Gastrocnemius medialis (tissue), 4 donors: ENCODE measurements around the gene FAM81A. TPM values are rescaled to one million over a fixed set of nuclear protein-coding genes. Genes with fewer than 3 reads are reported as not detected.
"Not testable (repeated sequence)": the region's sequence is repeated elsewhere in the genome, so short reads cannot be mapped to it uniquely, and the experiment has no call there.

ENCODE experiments used
- ATAC-seq, 2 donors: fragments of 150-250 bp; one replicate each; pipeline ENCODE4 v1.9.1; 2016
- DNase-seq, 2 donors: peaks; one replicate each; pipeline ENCODE4 v3.0.0-alpha.2; 2019
- H3K27ac ChIP-seq, 4 donors: fragments of 200-600 bp; sonication (generic); 1 replicate in 1 of 4; 2 replicates in 3 of 4; pipeline ENCODE4 v1.5.1; 2016 to 2018; ENCODE audit warnings: mild to moderate bottlenecking in 2 of 4, moderate library complexity in 1 of 4
- H3K27me3 ChIP-seq, 3 donors: fragments of 200-600 bp; sonication (generic) in 2 of 3; 1 replicate in 1 of 3; 2 replicates in 2 of 3; pipeline versions ENCODE4 v1.5.1 to v1.6.0; 2016 to 2019; ENCODE audit warnings: mild to moderate bottlenecking in 1 of 3, moderate library complexity in 1 of 3
- H3K36me3 ChIP-seq, 2 donors: fragments of 200-600 bp; sonication (generic) in 1 of 2; one replicate each; pipeline ENCODE4 v1.5.1; 2017 to 2018
- H3K4me1 ChIP-seq, 2 donors: fragments of 200-600 bp; sonication (generic) in 1 of 2; one replicate each; pipeline ENCODE4 v1.5.1; 2016 to 2017; ENCODE audit warnings: mild to moderate bottlenecking in 2 of 2
- H3K4me3 ChIP-seq, 4 donors: fragments of 200-600 bp; sonication (generic) in 3 of 4; 1 replicate in 1 of 4; 2 replicates in 3 of 4; pipeline ENCODE4 v1.5.1; 2016 to 2019; ENCODE audit warnings: mild to moderate bottlenecking in 2 of 4
- H3K9me3 ChIP-seq, 3 donors: fragments of 200-600 bp; sonication (generic) in 2 of 3; 1 replicate in 1 of 3; 2 replicates in 2 of 3; pipeline ENCODE4 v1.5.1; 2016 to 2019
- POLR2A ChIP-seq, 2 donors: fragments of 450-650 bp; IDR thresholded peaks; one replicate each; pipeline ENCODE4 v1.6.1; 2017; ENCODE audit warnings: antibody characterized with exemption in 2 of 2, mild to moderate bottlenecking in 2 of 2, moderate library complexity in 2 of 2
- in situ Hi-C, 4 donors: fragments of 200-750 bp; cut with MboI; loops; one replicate each; pipeline versions ENCODE4 v1.15.0 to v1.8.0; 2017; ENCODE audit warnings: low sequenced_read_pairs in 4 of 4
- intact Hi-C: fragments of 100-400 bp; cut with DNase I; formaldehyde crosslinking; loops from one replicate; pipeline ENCODE4 v1.15.1; 2023; ENCODE audit warnings: low total_unique reads
- total RNA-seq, 4 donors: library from RNA; depleted of rRNA; stranded (reverse); fragments of >200 nt; gene quantifications; one replicate each; pipeline versions ENCODE4 v1.1.0 to v1.2.3, GENCODE V29; 2016
- TF ChIP-seq, protein P1 (sequence below), 5 experiments: fragments of 450-650 bp in 3 of 5; fragments of 200-600 bp in 2 of 5; sonication (generic) in 2 of 5; IDR thresholded peaks in 4 of 5; conservative IDR thresholded peaks in 1 of 5; 1 replicate in 4 of 5; 2 replicates in 1 of 5; pipeline ENCODE4 v1.5.1; 2016 to 2019; ENCODE audit warnings: antibody characterized with exemption in 5 of 5, mild to moderate bottlenecking in 3 of 5, moderate library complexity in 3 of 5

FAM81A gene
- total RNA-seq, 4 donors from 2014 or later = 0.07 to 0.10 TPM; not detected in 2

DNA sequence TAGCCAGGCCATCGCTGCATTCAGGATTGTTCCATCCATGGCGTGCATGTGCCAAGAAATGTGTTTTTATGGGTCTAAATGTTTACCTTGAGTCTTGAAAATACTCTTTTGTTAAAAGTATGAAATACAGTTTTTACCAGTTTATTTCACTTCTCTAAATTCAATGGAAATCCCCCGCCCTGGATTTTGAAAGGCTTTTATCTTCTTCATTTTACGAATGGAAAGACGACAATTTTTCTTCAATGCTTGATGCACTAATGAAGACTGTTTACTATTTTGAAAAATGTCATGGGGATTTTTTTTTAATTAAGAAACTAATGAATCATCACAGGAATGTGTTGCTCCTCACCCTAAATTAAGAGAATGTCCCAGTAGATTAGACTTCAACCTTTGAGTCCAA is 83.5 kb downstream of the FAM81A start:
- in situ Hi-C loops = loop anchor here in 1 of 4 donors (25.0 kb wide), 1 partner anchor 1309 kb away; no protein-coding TSS in a partner anchor
- H3K4me3 ChIP-seq = no peak overlapping the region
- TF ChIP-seq POLR2A (IDR thresholded peaks at IDR 0.05) = no peak
- TF ChIP-seq, protein P1, sequence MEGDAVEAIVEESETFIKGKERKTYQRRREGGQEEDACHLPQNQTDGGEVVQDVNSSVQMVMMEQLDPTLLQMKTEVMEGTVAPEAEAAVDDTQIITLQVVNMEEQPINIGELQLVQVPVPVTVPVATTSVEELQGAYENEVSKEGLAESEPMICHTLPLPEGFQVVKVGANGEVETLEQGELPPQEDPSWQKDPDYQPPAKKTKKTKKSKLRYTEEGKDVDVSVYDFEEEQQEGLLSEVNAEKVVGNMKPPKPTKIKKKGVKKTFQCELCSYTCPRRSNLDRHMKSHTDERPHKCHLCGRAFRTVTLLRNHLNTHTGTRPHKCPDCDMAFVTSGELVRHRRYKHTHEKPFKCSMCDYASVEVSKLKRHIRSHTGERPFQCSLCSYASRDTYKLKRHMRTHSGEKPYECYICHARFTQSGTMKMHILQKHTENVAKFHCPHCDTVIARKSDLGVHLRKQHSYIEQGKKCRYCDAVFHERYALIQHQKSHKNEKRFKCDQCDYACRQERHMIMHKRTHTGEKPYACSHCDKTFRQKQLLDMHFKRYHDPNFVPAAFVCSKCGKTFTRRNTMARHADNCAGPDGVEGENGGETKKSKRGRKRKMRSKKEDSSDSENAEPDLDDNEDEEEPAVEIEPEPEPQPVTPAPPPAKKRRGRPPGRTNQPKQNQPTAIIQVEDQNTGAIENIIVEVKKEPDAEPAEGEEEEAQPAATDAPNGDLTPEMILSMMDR (IDR thresholded peaks at IDR 0.05 in 4 of 5, conservative IDR thresholded peaks at IDR 0.05 in 1 of 5) = no peak
- DNase-seq = no peak
- H3K27me3 ChIP-seq = no peaks in the 10 kb centered on the region
- no peak overlapping the region for H3K27ac ChIP-seq
- ATAC-seq = no peak
- no peaks in the 10 kb centered on the region for H3K36me3 ChIP-seq
- H3K4me1 ChIP-seq = no peaks in the 10 kb centered on the region
- intact Hi-C loops = loop anchor here (10.0 kb wide), 1 partner anchor 537 kb away; the partner anchor contains the start of gene RNF111
- no peaks in the 10 kb centered on the region for H3K9me3 ChIP-seq

DNA sequence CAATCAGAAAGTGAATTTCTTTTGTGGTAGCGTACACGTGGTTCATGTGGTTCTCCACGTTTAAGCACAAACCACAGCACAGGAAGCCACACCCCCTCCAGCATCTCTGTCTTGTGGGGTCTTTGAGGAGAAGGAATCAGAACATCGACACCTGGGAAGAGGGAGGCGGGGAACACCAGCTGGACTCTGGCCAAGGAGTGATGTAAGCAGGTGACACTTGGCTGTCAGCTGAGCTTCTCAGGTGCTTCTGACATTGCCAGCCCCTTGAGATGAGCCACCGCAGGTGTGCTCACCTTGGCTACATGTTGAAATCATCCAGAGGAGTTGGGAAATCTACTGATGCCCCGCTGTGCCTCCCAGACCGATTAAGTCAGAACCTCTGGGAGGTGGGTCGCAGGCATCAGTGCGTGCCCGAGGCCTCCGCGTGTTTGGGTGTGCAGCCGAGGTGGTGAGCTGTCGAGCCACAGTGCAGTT is 85.0 kb downstream of the FAM81A start:
- DNase-seq = no peak
- H3K4me1 ChIP-seq = no peaks in the 10 kb centered on the region

DNA sequence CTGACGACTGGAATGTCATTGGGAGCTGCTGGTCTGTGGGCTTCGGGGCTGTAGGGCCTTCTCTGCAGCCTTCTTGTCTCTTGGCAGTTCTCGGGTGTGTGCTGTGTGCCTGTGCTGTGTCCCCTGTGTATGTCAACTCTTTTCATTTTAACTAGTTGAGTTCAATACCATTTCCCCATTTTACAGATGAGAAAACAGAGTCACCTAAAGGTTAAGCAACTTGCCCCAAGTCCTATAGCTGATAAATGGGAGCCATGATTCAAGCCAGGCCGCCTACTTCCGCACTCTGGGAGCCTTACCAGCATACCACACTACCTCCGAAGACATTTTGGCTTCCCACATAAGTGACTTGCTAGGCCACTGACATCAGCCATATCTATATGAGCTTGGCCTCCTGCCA is 85.7 kb downstream of the FAM81A start:
- TF ChIP-seq, protein P1 (IDR thresholded peaks at IDR 0.05 in 4 of 5, conservative IDR thresholded peaks at IDR 0.05 in 1 of 5) = no peak
- no peak for TF ChIP-seq POLR2A (IDR thresholded peaks at IDR 0.05)
- Histone ChIP-seq H3K36me3 (no peaks in the 10 kb centered on the region), H3K27me3 (no peaks in the 10 kb centered on the region), H3K4me1 (no peaks in the 10 kb centered on the region), H3K4me3 (no peak overlapping the region), H3K27ac (no peak overlapping the region), H3K9me3 (no peaks in the 10 kb centered on the region)
- in situ Hi-C loops = loop anchor here in 1 of 4 donors (25.0 kb wide), 1 partner anchor 1311 kb away; no protein-coding TSS in a partner anchor
- DNase-seq = no peak
- no peak for ATAC-seq
- intact Hi-C loops = loop anchor here (10.0 kb wide), 1 partner anchor 539 kb away; the partner anchor contains the start of gene RNF111

More for the DNA sequence above, 85.0 kb downstream of the FAM81A start:
- Histone ChIP-seq H3K27me3 (no peaks in the 10 kb centered on the region), H3K9me3 (no peaks in the 10 kb centered on the region), H3K27ac (no peak overlapping the region), H3K36me3 (no peaks in the 10 kb centered on the region), H3K4me3 (no peak overlapping the region)
- TF ChIP-seq, protein P1 (IDR thresholded peaks at IDR 0.05 in 4 of 5, conservative IDR thresholded peaks at IDR 0.05 in 1 of 5) = no peak
- no peak for TF ChIP-seq POLR2A (IDR thresholded peaks at IDR 0.05)
- no peak for ATAC-seq
- intact Hi-C loops = loop anchor here (10.0 kb wide), 1 partner anchor 538 kb away; the partner anchor contains the start of gene RNF111
- in situ Hi-C loops = loop anchor here in 1 of 4 donors (25.0 kb wide), 1 partner anchor 1311 kb away; no protein-coding TSS in a partner anchor

DNA sequence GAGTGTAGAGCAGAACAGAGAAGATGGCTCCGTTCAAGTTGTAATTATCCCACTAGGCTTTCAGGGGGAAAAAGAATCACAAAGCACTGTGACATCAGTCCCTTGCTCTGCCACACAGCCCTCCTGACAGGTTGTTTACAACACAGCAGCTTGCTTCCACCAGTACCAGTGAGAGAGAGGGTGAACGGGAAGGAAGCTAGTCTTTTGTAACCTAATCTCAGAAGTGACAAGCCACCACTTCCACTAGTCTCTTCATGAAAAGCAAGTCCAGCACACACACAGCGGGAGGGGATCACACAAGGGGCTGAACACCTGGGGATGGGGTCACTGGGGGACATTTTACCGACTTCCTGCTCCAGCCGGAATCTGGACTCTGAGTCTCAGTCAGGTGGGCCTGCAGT is 86.3 kb downstream of the FAM81A start:
- no peaks in the 10 kb centered on the region for H3K4me1 ChIP-seq
- TF ChIP-seq, protein P1 (IDR thresholded peaks at IDR 0.05 in 4 of 5, conservative IDR thresholded peaks at IDR 0.05 in 1 of 5) = no peak
- TF ChIP-seq POLR2A (IDR thresholded peaks at IDR 0.05) = no peak
- in situ Hi-C loops (loop anchor here in 1 of 4 donors (25.0 kb wide), 1 partner anchor 1312 kb away; no protein-coding TSS in a partner anchor), intact Hi-C loops (loop anchor here (10.0 kb wide), 1 partner anchor 540 kb away; the partner anchor contains the start of gene RNF111)
- no peak overlapping the region for H3K27ac ChIP-seq
- DNase-seq = no peak
- H3K9me3 ChIP-seq = no peaks in the 10 kb centered on the region
- H3K36me3 ChIP-seq = no peaks in the 10 kb centered on the region
- no peak for ATAC-seq
- no peak overlapping the region for H3K4me3 ChIP-seq
- H3K27me3 ChIP-seq = no peaks in the 10 kb centered on the region

DNA sequence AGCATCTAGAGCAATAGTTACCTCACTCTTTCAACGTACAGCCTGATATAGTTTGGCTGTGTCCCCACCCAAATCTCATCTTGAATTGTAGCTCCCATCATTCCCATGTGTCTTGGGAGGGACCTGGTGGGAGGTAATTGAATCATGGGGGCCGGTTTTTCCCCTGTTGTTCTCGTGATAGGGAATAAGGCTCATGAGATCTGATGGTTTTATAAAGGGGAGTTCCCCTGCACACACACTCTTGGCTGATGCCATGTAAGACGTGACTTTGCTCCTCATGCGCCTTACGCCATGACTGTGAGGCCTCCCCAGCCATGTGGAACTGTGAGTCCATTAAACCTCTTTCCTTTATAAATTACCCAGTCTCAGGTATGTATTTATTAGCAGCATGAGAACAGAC is 88.5 kb downstream of the FAM81A start:
- ATAC-seq, in situ Hi-C loops, H3K36me3 ChIP-seq, H3K4me1 ChIP-seq, H3K4me3 ChIP-seq, H3K27ac ChIP-seq, DNase-seq, H3K27me3 ChIP-seq, H3K9me3 ChIP-seq: not testable (repeated sequence)
- intact Hi-C loops = loop anchor here (10.0 kb wide), 1 partner anchor 542 kb away; the partner anchor contains the start of gene RNF111
